HL-60 (cell line): ENCODE results near the gene GOLGA6C.

Source experiments
- DNase-seq, 2 experiments: peaks; one replicate each; pipeline ENCODE4 v3.0.0-alpha.2; 2010 to 2020; ENCODE audit warnings: low read depth in 1 of 2, low spot score in 1 of 2
- H3K27ac ChIP-seq: fragments of 250-450 bp; sonication (Bioruptor Pico); replicated peaks from 2 replicates; pipeline ENCODE4 v1.5.1; 2020; ENCODE audit warnings: mild to moderate bottlenecking, moderate library complexity
- H3K27me3 ChIP-seq: fragments of 250-450 bp; sonication (Bioruptor Pico); 2 replicates; pipeline ENCODE4 v1.5.1; 2021; ENCODE audit warnings: mild to moderate bottlenecking, moderate library complexity; ENCODE audit not compliant: insufficient read depth, poor library complexity, severe bottlenecking
- H3K4me3 ChIP-seq: replicated peaks from 2 replicates; pipeline ENCODE4 v1.5.1; 2011; ENCODE audit warnings: mild to moderate bottlenecking, control low read depth, low read length; ENCODE audit not compliant: insufficient read depth
- GABPA ChIP-seq: IDR thresholded peaks from 2 replicates; pipeline ENCODE4 v1.6.1; 2012; ENCODE audit warnings: low read depth
- POLR2AphosphoS5 ChIP-seq: IDR thresholded peaks from 2 replicates; pipeline ENCODE4 v1.6.1; 2012; ENCODE audit warnings: low read depth
- SPI1 ChIP-seq: IDR thresholded peaks from 2 replicates; pipeline ENCODE4 v1.6.1; 2012; ENCODE audit warnings: low read depth, mild to moderate bottlenecking, borderline replicate concordance
- TF ChIP-seq, protein P1 (sequence below): IDR thresholded peaks from 2 replicates; pipeline ENCODE4 v1.6.1; 2012; ENCODE audit warnings: low read depth; ENCODE audit not compliant: insufficient replicate concordance
- TF ChIP-seq, protein P2 (sequence below): IDR thresholded peaks from one replicate; pipeline ENCODE4 v1.5.1; 2011; ENCODE audit warnings: low read length, control low read depth, inconsistent platforms; ENCODE audit not compliant: insufficient read depth

The GOLGA6C gene

DNA sequence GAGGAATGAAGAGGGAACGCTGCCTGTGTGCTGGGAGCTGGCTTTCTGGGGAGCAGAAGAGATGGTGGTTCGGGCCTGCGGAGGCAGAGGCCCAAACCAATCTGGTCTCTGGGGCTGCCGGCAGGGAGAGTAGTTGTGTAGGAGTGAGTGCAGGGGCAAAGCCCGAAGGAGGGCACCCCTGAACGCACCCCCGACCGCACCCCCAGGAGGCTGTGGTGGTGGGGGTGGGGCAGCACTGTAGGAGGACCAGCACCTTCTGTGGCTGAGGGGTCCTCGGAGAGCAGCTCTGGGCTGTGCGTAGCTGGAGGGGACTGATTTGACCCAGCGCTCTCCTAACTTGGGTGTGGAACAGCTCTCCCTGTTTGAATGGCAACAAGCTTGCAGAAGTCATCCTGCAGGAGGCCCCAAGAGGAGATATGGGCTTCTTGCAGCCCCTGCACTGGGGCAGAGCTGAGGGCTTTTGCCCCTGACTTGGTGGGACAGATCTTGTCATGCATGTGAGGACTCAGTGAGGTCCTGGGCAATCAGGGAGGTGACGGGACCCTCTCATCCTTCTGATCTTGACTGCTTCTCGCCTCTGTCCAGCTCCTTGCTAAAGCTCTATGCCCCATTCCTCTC lies 30.4 kb upstream of the GOLGA6C start:
- Histone ChIP-seq H3K27me3 (peaks cover 3% of the 10 kb centered on the region), H3K27ac (no peak overlapping the region), H3K4me3 (no peak overlapping the region)
- TF ChIP-seq GABPA (no peak), POLR2AphosphoS5 (no peak)
- no peak for DNase-seq

DNA sequence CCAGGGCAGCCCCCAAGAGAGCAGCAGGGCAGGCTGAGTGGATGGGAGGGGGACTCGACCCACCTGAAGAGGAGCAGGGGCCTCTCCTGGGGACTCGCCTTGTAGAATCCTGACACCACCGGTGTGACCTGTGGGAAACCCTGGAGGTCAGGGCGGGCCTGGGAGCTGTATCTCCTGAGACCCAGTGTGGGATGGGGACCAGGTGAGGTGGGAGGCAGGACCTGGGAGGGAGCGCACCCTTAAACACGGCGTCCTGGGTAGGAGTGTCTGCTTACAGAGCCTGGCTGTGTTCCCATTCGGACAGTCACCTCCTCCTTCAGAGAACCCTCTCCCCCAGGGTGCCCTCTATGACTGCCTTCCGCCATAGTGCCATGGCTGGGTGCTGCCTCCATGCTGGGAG lies 29.3 kb upstream of the GOLGA6C start:
- no peak for DNase-seq
- peaks cover 3% of the 10 kb centered on the region for H3K27me3 ChIP-seq
- no peak overlapping the region for H3K27ac ChIP-seq
- H3K4me3 ChIP-seq = no peak overlapping the region
- TF ChIP-seq GABPA (no peak), SPI1 (no peak), POLR2AphosphoS5 (no peak)
- TF ChIP-seq, protein P1, sequence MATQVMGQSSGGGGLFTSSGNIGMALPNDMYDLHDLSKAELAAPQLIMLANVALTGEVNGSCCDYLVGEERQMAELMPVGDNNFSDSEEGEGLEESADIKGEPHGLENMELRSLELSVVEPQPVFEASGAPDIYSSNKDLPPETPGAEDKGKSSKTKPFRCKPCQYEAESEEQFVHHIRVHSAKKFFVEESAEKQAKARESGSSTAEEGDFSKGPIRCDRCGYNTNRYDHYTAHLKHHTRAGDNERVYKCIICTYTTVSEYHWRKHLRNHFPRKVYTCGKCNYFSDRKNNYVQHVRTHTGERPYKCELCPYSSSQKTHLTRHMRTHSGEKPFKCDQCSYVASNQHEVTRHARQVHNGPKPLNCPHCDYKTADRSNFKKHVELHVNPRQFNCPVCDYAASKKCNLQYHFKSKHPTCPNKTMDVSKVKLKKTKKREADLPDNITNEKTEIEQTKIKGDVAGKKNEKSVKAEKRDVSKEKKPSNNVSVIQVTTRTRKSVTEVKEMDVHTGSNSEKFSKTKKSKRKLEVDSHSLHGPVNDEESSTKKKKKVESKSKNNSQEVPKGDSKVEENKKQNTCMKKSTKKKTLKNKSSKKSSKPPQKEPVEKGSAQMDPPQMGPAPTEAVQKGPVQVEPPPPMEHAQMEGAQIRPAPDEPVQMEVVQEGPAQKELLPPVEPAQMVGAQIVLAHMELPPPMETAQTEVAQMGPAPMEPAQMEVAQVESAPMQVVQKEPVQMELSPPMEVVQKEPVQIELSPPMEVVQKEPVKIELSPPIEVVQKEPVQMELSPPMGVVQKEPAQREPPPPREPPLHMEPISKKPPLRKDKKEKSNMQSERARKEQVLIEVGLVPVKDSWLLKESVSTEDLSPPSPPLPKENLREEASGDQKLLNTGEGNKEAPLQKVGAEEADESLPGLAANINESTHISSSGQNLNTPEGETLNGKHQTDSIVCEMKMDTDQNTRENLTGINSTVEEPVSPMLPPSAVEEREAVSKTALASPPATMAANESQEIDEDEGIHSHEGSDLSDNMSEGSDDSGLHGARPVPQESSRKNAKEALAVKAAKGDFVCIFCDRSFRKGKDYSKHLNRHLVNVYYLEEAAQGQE = no peak
- TF ChIP-seq, protein P2, sequence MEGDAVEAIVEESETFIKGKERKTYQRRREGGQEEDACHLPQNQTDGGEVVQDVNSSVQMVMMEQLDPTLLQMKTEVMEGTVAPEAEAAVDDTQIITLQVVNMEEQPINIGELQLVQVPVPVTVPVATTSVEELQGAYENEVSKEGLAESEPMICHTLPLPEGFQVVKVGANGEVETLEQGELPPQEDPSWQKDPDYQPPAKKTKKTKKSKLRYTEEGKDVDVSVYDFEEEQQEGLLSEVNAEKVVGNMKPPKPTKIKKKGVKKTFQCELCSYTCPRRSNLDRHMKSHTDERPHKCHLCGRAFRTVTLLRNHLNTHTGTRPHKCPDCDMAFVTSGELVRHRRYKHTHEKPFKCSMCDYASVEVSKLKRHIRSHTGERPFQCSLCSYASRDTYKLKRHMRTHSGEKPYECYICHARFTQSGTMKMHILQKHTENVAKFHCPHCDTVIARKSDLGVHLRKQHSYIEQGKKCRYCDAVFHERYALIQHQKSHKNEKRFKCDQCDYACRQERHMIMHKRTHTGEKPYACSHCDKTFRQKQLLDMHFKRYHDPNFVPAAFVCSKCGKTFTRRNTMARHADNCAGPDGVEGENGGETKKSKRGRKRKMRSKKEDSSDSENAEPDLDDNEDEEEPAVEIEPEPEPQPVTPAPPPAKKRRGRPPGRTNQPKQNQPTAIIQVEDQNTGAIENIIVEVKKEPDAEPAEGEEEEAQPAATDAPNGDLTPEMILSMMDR = no peak

DNA sequence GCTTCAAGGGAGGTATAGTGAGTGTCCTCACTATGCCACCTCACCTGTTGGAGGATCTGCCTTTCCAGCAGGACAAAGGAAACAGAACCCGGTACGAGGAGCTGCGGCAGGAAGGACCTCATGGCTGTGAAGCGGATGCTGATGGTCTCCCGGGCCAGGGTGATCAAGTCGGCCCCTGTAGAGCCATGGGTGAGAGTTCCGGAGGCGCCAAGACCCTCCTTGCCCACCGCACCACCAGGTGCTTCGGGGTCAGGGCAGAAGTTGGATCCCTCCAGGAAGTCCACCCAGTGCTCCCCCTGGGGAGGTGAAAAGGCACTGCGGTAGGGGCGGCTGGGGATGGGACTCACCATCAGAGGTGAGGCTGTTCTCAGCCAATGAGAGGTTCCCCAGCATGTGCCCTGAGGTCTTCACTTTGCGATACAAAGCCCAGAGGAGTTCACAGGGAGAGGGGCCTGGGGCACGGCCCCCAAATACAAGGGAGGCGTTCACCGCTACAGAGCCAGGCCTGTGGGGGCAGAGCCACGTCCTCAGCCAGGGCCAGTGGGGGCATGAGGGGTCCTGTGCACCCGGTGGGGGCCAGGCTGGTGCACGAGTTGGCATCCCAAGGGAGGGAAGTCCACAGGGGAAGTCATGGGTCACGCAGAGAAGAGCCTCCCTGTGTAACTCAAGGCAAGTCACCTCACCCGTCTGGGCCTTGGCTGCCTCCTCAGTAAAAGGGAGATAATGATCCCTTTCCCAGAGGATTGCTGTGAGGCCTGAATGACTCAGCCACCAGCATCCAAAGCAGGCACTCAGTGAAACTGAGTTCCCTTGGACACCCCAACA lies 28.7 kb upstream of the GOLGA6C start:
- H3K4me3 ChIP-seq = no peak overlapping the region
- H3K27me3 ChIP-seq = peaks cover 3% of the 10 kb centered on the region
- TF ChIP-seq SPI1 = no peak
- TF ChIP-seq, protein P2 = no peak
- TF ChIP-seq, protein P1 = no peak
- TF ChIP-seq POLR2AphosphoS5 = no peak
- H3K27ac ChIP-seq = no peak overlapping the region
- no peak for DNase-seq

DNA sequence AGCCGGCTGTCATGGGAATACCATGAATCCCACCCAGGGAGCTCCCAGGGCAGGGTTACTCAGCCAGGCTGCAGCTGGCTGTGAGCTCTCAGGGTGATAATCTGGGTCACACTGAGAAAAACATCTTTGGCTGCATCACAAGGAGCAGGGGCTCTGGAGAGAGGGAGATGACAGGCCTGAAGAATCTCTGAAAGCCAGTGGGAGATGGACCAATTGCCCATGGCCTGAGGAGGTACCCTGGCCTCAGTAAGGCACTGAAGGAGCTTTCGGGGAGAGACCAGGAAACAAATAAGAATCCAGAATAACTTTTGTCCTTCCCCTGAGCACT lies 28.2 kb upstream of the GOLGA6C start:
- Histone ChIP-seq H3K27me3 (peaks cover 3% of the 10 kb centered on the region), H3K4me3 (no peak overlapping the region), H3K27ac (no peak overlapping the region)
- no peak for DNase-seq
- TF ChIP-seq, protein P2 = no peak
- no peak for TF ChIP-seq POLR2AphosphoS5
